HG03378 (cell line): Measurements from ENCODE around the gene MIA2.
"Not testable (repeated sequence)": the region's sequence is repeated elsewhere in the genome, so short reads cannot be mapped to it uniquely, and the experiment has no call there.

Experiments
- ATAC-seq: cut with Tn5 transposase; IDR thresholded peaks from one replicate; pipeline ENCODE4 v1.9.1; 2021; ENCODE audit warnings: mild to moderate bottlenecking, moderate library complexity; ENCODE audit not compliant: unreplicated experiment

MIA2 gene

DNA sequence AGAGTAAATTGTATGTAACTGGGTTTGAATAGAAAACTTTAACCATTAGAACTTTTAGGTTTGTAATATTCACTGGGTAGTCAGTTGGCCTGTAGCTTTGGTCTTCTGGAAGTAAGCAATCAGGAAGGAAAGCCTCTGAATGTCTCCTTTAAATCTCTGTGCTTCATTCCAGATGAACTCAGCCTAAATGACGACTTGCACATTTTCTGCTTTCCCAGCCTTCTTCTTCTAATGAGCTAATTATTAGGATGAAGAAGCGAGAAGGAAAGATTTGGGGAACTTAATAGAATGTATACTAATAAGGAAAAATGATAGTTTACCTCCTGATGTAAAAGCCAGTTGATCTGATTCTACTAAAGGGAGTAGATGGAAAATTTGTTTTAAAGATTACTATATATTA, 90.4 kb downstream of the MIA2 start:
- ATAC-seq, result no peak

DNA sequence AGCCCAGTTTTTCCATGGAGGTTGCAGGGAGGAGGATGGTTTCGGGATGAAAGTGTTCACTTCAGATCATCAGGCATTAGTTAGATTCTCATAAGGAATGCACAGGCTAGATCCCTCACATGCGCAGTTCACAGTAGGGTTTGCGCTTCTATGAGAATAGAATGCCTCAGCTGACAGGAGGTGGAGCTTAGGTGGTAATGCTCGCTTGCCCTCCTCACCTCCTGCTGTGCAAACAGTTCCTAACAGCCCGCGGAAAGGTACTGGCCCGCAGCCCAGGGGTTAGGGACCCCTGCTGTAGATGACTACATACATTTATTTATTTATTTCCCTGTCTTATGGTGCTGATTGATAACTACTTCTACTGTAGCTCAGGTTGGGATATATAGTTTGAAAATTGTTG, 105.3 kb downstream of the MIA2 start:
- no peak for ATAC-seq

DNA sequence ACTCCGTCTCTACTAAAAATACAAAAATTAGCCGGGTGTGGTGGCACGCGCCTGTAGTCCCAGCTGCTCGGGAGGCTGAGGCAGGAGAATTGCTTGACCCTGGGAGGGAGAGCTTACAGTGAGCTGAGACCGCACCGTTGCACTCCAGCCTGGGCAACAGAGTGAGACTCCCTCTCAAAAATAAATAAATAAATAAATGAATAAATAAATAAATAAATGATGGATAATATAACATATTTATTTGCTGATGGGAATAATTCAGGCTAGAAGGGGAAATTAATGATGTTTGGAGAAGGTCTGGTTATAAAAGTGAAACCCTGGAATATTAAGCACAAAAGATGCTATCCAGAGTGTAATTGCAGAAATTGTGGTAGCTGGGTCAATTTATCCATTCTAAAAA, 107.4 kb downstream of the MIA2 start:
- not testable (repeated sequence) for ATAC-seq

DNA sequence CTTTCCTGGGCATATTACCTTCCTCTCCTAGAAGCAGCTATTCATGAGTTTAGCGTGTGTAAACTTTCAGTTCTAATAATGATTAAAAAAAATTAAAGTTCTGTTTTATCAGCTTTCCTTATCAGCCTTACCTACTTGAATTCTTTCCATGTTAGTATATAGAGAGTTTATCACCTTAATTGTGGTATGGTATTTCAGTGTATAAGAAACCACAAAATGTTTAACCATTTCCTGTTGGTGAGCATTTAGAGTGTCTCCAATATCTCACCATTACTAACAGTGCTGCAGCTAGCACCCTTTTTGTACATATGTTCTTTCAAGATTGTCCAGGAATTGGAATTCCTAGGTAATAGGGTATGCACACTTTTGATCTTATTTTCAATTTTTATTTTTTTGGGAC, 109.1 kb downstream of the MIA2 start:
- no peak for ATAC-seq

DNA sequence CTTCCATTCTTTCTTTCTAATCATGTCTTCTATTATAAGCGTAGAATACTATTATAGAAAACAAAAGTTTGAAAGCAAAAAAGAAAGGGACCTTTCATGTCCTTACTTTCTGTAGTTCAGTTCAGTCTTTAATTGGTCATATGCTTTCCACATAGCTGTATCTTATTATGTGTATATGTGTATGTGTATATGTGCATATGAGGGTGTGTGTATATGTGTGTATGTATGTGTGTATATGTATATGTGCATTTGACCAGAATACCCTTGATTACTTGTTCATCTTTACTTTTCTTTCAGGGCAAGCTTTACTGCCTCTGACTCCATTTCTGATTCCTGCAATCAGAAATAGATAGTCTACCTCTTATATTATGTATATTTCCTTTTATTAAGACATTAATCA, 109.9 kb downstream of the MIA2 start:
- no peak for ATAC-seq

DNA sequence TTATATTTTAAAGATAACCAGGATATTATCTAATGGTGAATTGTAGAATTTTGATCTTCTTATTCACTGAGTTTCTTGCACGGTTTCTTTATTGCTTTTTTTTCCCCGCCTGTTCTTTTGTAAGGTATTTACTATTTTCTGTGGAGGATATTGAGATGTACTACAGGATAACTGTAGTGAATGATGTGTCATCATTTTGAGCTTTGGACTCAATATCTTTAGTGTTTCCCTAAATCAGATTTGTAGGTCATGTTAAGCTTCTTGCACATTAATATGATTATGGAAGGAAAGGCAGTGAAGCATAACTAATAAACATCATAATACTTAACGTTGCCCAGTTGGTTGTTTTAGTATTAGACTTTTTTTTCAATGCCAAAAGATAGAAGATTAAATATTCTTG, 117.2 kb downstream of the MIA2 start:
- ATAC-seq, result no peak

DNA sequence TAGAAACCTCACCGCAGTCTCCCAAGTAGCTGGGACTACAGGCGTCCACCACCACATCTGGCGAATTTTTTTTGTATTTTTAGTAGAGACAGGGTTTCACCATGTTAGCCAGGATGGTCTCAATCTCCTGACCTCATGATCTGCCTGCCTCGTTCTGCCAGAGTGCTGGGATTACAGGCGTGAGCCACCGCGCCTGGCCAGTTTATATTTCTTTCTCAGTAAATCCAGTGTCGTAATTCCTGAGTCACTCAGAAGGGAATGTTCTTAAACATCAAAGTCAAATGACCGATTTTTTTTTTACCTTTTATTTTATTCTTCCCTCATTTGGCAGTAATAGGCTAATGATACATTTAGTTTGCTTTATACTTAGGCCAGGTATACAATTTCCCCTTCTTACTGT, 118.0 kb downstream of the MIA2 start:
- ATAC-seq, result no peak

DNA sequence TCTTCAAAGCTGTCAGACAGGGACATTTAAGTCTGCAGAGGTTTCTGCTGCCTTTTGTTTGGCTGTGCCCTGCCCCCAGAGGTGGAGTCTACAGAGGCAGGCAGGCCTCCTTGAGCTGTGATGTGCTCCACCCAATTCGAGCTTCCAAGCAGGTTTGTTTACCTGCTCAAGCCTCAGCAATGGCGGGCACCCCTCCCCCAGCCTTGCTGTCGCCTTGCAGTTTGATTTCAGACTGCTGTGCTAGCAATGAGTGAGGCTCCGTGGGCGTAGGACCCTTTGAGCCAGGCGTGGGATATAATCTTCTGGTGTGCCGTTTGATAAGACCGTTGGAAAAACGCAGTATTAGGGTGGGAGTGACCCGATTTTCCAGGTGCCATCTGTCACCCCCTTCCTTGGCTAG, 125.4 kb downstream of the MIA2 start:
- ATAC-seq, result not testable (repeated sequence)

DNA sequence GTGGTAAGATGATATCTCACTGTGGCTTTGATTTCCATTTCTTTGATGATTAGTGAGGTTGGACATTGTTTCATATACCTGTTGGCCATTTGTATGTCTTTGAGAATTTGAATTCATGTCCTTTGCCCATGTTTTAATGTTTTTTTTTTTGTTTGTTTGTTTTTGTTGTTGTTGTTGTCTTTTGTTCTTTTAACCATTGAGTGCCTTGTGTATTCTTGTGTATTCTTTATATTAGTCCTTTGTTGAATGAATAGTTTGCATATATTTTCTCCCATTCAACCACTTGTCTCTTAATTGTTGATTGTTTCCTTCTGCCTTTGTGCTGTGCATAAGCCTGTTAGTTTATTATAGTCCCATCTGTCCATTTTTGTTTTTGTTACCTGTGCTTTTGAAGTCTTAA, 126.6 kb downstream of the MIA2 start:
- ATAC-seq, result no peak

DNA sequence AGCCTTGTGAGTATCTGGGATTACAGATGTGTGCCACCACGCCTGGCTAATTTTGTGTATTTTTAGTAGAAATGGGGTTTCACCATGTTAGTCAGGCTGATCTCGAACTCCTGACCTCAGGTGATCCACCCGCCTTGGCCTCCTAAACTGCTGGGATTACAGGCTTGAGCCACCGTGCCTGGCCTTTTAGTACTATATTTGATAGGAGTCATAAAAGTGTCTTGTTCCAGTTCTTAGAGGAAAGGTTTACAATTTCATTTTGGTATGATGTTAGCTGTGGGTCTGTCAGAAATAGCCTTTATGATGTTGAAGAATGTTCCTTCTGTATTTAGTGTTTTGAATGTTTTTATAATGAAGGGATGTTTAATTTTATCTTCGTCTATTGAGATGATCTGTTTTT, 127.8 kb downstream of the MIA2 start:
- not testable (repeated sequence) for ATAC-seq

DNA sequence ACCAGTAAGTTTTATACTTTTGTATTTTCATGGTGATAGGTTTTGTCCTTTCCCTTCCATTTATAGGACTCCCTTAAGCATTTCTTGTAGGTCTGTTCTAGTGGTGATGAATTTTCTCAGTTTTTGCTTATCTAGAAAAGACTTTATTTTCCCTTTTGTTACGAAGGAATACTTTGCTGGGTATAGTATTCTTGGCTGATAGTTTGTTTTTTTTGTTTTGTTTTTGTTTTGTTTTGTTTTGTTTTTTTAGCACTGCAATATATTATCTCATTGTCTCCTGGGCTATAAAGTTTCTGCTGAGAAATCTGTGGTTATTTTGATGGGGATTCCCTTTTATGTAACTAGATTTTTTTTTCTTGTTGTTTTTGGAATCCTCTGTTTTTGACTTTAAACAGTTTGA, 130.8 kb downstream of the MIA2 start:
- ATAC-seq, result no peak

DNA sequence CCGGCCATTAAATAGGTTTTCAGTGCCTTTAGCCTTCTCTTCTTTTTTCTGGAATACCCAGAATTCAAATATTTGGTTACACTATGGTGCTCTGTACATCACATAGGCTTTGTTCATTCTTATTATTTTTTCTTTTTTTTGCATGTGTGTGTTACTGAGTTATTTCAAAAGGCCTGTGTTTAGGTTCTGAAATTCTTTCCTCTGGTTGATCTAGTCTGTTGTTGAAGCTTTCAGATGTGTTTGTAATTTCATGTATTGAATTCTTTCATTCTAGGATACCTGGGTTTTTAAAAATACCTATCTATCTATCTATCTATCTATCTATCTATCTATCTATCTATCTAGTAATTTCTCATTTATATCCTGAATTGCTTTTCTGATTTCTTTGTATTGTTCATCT, 131.6 kb downstream of the MIA2 start:
- no peak for ATAC-seq

DNA sequence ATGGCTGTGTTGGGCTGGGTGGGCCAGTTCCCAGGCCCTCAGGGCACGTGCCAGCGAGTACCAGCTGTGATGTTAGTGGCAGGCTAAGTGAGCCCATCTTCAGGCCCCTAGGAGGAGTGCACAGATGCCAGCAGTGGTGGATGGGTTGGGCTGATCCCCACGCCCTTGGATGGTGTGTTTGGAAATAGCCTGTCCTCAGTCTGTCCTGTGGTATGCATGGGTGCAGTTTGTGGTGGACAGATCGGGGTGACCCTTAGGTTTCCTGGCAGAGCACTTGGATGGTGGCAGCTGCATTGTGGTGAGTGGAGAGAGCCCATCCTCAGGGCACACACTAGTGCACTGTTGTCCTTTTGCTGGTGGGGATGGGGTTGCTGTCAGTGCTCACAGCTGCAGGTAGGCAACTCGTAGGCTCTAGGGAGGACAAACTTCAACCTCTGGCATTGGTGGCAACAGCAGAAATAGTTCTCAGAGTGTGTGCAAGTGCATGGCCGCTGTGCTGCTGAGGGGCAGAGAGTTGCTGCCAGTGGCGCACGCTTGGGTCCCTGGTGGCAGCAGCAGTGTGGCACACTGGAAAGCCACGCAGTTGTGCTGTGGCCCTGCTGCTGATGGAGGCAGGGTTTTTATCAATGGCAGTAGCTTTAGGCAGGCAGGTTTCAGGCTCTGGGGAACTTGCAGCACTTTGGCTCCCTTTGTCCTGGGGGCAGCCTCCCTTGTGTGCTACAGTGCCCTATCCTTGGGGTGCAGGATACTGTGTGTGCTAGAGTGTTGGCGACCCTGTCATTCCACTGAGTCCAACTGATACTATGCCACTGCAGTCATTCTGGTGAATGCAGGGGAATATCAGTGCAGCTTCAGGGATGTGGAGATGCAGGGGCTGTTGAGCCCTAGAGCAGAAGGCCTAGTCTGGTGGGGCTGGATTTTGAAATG, 133.0 kb downstream of the MIA2 start:
- no peak for ATAC-seq

DNA sequence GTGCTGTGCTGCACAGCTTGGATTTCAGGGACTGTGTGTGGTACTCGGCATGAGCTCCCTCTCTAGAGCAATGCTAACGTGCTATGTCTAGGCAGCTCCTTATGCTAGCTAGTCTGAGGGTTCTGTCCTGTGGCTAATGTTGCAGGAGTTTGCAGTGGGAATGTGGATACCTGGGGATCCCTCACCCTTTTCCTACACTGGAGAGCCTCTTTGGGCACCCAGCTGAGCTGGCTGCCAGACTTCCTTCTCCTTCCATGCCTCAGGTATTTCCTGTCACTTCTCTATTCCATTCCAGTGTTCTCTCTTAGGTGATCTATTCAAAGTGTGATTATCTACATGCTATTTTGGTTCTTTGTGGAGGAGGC, 133.7 kb downstream of the MIA2 start:
- no peak for ATAC-seq

DNA sequence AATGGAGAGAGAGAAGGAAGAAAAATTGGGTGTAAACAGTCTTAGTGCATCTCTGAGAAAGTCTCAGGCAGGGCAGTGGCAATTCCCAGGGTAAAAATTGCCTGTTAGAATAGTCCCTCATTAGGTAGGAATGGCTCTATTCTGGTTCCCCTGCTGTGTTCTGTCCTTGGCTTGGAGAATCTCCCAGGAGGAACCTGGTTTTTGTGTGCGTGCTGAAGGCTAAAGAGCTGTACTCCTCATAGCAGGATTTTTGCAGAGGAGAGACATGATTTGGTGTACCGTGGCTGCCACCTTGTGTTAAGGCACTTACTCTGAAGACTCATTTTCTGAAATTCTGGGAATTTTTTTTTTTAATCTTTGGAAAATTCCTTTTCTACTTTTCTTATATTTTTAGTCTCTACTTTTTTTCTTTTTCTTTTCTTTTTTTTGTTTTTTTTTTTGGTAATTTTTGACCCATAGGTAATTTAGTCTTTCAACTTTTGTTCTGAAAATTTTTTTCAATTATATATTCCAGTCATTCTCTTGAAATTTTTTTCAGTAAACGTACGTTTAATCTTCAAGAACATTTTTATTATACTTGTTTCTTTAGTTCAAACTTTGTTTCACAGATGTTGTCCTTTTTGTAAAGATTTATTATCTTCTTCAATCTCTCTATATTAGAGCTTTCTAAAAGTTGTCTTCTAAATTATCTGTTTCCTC, 134.7 kb downstream of the MIA2 start:
- no peak for ATAC-seq

DNA sequence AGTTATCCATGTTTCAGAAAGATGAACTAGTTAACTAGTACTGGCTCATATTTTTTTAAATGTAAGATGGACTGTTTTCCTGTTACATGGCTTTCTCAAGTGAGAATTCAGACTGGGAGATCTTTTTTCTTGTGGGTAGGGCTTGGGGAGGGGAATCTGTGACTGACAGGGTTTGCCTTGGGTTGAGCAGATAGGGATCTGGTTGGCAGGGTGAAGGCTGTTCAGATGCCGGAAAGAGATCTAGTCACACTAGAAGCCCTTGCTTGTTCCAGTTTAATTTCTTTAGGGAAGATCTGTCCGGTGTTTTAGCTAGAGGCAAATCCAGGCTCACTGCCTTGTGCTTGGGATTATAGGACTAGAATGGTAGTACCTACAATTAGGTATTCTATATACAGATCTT, 135.3 kb downstream of the MIA2 start:
- ATAC-seq, result no peak

DNA sequence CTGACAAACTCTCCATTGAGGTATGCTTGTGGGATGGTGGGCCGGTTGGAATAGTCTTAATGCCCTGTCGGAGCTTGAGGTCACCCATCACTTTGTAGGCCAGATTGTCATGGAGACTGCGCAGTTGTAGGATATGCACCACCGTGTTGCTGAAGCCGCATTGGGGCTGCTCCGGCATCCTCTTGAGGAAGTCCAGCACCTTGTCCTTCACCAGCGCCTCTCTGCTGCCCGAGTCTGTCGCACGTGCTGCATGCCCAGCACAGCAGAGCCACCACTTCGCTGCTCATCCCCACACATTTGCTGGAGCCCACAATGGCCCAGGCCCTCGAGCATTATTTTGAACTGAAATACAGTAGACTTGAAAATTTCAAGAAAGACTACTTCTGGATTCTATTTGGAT, 136.7 kb downstream of the MIA2 start:
- ATAC-seq, result no peak

DNA sequence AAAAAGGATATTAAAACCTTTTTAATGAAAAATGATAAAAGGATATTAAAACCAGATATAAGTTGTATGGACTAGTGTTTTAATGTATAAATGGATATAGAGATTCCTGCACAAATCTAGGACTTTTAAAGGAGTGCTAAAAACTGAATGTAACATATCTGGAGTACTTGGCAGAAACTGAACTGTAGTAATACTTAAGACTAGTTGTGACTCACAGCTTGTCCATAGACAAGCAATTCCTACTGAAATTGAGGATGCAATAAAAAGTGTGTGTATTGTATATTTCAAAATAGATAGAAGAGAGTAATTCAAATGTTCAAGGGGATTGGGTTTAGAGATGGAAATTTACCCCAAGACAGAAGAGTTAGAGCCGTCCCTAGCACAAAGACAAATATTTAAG, 138.9 kb downstream of the MIA2 start:
- ATAC-seq, result no peak

DNA sequence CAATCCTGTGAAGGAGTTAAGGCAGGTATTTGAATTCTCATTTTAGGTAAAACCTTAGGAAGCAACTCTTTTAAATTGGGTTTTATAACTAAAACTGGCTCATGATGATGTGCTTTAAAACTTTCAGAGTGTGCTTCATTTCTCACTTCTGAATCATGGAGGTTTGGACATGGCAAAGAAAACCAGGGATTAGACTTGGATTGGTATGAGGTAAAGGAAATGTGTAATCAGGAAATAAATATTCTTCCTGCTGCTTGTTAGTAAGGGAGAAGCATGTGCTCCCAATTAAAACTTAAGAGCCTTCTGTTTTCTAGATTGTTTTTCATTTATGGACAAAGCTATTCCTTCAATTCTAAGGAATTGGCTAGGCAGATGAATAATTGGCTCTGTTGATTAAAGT, 141.1 kb downstream of the MIA2 start:
- no peak for ATAC-seq

DNA sequence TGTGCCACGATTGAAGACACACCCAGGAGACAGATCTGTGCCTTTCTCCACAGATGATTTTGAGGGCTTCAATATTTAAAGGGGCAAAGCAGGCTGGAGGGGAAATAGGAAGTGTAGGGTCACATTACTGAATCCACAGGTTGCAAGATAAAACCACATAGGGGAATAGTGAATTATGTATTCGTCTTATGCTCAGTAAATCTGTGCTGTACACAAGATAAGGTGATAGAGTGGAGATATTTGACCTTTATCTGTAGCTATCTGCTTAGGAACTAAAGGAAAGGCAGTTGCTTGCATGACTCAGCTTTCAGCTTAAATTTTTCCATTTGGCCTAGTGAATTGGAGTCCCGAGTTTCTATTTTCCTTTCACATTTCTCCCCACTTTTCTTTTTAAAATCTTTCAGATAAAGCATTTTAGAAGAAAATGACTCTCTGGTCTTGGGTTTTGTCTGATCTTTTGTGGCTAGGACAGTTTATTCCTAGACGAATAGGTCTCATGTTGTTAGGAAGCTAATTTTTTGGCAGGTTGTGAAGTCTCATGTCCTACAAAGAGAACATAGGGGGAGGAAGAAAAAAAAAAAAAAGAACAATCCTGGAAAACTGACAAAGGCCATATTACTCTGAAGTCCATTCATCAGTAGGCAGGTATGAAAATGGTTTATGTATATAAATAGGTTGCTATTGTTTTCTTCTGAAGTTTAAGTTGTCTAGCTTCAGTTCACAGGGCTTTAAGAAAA, 143.1 kb downstream of the MIA2 start:
- ATAC-seq, result no peak

DNA sequence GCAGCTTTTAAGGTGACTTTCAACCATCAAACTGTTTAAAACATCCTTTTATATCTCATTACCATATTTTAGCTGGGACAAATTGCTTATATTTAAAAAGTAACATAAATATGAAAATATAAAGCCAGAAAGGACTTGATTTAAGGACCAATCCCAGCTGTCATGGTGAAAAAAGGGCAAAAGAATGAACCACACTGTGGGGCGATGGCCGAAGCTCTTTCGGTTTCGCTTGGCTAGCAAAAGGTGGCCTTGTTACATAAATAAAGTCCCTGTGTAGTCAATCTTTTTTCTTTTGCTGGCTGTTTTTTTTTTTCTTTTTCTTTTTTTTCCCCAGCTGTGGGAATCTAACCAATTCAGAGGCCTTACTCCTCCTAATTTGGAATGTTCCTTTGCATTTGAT, 147.7 kb downstream of the MIA2 start:
- ATAC-seq, result no peak

DNA sequence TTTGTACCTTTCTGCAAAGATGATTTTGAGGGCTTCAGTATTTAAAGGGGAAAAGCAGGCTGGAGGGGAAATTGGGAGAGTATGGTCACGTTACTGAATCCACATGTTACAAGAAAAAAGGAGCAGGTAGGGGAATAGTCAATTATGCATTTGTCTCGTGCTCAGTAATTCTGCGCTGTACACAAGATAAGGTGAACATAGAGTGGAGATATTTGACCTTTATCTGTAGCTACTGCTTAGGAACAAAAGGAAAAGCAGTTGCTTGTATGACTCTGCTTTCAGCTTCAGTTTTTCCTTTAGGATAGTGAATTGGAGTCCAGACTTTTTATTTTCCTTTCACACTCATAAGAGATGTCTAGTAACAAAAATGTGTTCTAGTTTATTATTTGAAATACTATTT, 148.7 kb downstream of the MIA2 start:
- ATAC-seq, result no peak
